IPS-NIHi7 (cell line): ENCODE data around the gene UNC5CL.
A peak's percentile ranks its signal among the peaks of the same experiment; 100 is the strongest.

Source experiments
- DNase-seq: peaks from one replicate; pipeline ENCODE4 v3.0.0; 2012; ENCODE audit warnings: mixed read lengths; ENCODE audit errors: extremely low spot score

UNC5CL gene, protein sequence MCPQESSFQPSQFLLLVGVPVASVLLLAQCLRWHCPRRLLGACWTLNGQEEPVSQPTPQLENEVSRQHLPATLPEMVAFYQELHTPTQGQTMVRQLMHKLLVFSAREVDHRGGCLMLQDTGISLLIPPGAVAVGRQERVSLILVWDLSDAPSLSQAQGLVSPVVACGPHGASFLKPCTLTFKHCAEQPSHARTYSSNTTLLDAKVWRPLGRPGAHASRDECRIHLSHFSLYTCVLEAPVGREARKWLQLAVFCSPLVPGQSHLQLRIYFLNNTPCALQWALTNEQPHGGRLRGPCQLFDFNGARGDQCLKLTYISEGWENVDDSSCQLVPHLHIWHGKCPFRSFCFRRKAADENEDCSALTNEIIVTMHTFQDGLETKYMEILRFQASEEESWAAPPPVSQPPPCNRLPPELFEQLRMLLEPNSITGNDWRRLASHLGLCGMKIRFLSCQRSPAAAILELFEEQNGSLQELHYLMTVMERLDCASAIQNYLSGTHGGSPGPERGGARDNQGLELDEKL

DNA sequence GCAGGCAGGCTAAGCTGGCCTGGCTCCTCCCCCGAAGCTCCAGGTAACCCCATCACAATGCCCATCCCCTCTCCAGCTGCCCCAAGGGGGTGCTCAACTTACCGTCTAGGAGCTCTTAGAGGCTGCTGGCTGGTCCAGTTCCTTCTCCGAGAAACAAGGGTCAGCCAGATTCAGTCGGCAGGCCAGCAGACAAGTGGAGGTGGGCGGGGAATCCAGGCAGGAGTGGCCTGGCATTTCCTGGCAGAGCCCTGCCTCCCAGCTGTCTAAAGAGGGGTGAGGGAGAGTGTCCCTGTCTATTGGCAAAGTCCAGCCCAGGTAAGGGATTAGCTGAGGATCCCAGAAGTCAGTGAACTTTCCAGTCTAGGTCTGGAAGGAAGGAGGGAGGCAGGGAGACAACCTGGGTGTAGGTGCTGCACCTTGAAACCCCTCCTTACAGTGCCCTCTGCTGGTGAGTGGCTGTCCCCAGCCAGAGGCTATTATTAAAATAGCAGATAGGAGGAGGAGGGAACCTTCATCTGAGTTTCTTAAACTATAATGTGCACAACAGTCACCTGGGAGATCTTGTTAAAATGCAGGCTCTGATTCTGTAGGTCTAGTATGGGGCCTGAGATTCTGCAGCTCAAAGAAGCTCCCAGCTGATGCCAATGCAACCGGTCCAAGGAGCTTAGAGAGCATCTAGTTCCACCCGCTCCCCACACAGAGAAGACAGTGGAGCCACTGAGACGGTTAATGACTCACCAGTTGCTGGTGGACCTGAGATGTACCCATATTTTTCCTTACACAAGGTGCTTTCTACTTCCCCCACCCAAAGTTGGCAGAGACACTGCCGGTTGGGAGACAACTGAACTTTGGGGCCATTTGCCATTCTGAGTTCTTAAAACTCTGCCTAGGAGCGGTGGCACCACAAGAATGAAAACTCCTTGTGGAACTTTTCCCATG lies at the start of gene UNC5CL:
UNC5CL (minus strand) TSS at position 162 of the 939 bp plus-strand sequence. CDS start 4,147 bp downstream, outside the sequence.
- DNase-seq = peak; percentile 88

DNA sequence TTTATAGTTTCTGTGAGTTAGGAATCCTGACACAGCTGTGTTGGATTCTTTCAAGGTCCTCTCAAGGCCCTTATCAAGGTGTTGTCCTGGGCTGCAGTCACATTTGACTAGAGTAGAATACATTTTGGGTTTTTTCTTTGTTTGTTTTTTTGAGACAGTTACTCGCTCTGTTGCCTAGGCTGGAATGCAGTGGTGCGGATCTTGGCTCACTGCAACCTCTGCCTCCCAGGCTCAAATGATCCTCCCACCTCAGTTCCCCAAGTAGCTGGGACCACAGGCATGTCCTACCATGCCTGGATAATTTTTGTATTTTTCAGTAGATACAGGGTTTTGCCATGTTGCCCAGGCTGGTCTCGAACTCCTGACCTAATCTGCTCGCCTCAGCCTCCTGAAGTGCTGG lies 49.4 kb upstream of the UNC5CL start:
- no peak for DNase-seq

DNA sequence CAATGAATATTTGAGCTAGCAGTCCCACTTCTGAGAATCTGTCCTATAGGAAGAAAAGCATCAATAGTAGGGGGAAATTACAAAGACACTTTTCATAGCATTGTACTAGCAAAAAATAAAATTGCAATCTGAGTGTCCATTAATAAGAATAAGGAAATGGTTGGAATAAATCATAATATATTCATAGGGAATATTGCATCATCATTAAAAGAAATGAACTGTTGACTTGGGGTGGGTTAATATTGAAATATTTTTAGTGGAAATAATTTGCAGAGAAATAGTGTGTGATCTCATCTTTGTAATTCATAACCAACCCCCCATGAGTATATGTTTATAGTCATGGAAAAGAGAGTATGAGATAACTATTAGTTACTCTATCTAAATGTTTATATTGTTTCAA lies 46.2 kb upstream of the UNC5CL start:
- DNase-seq = no peak

DNA sequence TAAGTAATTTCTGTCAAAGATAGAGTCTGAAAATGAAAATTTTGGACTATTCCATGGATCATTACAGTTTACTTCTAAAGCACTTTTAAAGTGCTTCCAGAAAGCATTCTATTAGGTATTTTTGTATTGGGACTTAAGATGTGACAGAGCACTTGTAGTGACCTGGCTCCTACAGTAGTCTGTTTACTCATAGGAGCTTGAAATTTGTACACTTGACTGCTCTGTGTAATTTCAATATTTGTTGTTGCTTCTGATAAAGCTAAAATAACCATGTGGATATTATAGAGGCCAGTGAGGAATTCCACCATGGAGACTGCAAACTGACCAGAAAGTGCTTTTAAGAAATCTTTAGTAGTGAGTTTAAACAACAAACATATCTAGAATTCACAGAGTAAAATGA lies 44.1 kb upstream of the UNC5CL start:
- DNase-seq = no peak

DNA sequence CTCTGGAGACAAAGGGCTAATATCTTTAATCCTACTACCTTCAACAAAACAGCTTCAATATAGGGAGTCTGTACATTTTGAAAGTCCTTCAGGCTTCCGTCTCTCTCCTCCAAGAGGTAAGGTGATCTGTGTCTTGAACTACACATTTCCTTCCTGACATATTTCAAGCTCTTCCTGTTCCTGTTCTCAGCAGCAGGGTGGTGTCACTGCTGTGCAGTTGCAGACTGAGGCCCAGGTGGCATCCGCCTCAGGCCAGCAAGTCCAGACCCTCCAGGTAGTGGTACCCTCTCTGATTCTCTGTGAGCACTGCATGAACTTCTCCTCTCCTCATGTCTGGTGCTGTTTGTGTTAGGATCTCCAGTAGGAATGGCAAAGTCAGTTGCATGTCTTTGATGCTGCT lies 41.6 kb upstream of the UNC5CL start:
- DNase-seq = no peak

DNA sequence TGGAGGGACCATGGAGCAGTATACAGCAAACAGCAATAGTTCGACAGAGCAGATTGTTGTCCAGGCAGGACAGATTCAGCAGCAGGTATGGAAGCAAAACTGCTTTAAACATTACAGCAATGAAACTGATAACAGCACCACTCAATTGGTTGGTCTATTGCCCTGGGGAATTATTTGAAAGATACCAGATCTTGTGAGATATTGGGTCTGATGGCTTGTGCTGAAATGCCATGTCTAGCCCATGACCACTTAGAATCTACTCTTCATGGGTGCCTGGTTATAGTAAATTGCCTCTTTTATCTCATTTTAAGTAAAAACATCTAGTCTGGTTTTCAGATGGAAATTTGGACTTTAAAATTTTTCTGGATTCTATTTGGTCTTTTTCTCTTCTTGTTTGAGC lies 40.1 kb upstream of the UNC5CL start:
- no peak for DNase-seq

DNA sequence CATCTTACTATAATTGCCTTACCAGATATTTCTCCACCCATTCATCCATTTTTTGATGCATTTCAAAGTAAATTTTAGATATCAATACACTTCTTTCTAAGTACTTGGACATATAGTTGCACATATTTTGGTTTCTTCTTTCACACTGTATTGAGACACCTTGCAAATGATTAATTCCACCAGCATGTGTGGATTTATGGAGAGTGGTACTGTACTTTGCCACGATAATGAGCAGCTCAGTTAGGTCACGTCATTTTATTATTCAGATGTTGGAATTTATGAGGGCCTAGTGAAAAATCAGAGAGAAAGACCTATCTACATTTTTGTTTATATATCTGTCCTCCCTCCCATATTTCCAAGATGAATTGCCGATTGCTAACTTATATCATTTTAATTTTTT lies 39.1 kb upstream of the UNC5CL start:
- no peak for DNase-seq

DNA sequence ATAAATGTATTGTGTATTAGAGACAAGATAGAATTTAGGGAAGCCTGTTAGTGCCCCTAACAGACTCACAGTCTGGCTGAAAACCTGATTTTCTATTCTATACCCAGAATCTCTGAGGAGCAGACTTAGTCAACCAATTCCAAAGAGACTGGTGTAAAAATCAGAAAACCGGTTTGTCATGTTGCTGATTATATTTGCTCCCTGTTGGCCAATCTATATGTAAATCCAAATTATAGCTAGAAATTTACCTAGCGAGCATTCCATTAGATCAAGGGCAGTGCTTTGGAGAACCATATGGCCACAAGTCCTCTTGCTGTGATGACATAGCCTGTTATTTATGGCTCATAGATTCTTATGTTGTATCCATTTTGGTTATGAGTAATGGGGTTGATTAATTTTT lies 38.5 kb upstream of the UNC5CL start:
- DNase-seq = no peak

DNA sequence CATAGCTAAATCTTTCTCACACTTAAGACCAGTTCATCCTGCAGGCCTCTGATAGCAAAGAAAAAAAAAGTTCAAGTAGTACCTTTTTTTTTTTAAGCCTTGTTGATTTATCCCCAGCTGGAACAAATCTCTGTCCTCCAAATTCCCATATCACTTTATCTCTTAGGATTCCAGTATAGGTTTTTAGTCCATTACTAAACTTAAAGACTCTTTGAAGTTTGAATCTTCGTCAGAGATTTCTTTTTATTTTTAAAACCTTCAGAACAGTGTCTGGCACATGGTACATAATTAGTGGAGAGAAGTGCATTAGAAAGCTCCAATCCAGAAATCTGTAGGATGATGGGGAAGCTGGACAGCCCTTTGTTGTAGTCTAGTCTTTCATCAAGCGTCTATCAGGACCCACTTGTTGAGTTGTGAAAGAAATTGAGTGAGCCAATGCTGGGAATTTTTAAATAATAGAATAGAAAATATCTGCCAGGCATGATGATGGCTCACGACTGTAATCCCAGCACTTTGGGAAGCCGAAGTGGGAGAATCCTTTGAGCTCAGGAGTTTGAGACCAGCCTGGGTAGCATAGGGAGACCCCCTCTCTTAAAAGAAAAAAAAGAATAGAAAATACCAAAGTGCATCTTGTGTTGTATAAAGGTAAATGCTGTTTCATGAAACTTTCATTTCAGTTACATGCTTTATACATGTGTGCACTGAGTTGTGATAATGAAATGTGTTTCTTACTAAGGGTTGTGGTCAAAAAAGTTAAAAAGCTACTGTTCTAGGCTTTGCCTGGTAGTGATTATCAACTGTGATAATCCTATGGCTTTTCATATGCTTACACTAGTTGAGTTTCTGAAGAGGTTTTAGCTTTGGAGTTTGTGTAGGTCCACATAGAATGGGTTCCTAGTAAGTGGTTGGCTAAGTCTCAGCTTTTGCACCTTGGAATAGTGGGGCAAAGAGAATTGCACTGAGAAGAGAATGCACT lies 36.9 kb upstream of the UNC5CL start:
- DNase-seq = no peak

DNA sequence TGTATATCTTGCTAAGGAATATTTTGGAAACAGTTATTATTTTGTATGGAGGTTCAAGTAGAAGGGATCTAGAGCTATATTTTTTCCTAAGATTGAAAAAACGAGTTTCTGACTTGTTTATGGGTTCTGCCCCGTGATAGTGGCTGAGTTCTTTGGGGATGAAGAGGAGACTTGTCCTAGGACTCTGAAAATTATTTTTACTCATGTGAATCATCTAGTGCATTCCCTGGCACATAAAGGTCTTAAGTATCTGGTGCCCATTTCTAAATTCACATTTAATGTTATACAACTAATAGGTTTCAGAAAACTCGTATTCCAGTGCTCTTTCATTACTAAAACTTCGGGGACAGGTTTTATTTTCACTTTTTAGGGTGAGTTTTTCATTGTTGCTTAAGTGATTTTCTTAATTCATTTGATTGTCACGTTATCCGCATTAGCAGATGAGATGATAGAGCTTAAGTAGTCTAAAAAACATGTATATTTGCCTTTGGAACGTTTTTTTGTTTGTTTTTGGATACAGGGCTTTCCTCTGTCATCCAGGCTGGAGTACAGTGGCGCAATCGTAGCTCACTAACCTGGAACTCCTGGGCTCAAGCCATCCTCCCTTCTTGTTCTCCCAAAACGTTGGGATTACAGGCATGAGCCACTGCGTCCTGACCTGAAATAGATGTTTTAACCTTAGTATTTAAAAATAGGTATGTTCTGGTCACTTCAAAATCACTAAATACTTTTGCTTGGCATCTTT lies 35.8 kb upstream of the UNC5CL start:
- no peak for DNase-seq

DNA sequence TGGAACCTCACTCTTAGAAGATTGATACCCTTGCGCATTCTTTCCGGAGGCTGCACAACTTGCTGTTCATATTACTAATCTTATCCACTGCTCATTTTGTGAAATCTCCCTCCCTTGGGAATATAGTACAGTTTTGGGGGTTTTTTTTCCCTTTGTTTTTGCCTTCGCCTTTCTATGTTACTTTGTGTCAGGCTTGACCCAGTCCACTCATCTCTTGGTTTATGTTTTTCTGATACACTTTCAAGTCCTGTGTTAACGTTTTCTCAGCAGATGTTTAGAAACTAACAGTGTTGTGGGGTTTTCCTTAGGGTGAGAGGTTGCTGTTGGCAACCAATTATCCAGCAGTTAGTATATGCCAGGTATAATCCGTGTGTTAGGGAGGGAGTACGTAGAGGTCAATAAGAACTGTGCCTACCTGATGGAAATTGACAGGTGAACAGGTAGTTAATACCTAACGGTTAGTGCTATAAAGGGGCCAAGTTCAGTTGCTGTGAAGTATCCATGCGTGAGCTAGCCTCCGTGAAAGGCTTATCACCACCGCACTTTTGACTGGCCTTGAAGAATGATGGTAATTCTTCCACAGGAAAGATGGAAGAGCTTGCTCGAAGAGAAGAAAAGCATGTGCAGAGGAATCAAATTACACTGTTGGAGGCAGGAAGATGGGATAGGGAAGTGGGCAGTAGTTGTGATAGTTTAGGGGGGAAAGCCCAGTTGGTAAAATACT lies 35.1 kb upstream of the UNC5CL start:
- DNase-seq = no peak

DNA sequence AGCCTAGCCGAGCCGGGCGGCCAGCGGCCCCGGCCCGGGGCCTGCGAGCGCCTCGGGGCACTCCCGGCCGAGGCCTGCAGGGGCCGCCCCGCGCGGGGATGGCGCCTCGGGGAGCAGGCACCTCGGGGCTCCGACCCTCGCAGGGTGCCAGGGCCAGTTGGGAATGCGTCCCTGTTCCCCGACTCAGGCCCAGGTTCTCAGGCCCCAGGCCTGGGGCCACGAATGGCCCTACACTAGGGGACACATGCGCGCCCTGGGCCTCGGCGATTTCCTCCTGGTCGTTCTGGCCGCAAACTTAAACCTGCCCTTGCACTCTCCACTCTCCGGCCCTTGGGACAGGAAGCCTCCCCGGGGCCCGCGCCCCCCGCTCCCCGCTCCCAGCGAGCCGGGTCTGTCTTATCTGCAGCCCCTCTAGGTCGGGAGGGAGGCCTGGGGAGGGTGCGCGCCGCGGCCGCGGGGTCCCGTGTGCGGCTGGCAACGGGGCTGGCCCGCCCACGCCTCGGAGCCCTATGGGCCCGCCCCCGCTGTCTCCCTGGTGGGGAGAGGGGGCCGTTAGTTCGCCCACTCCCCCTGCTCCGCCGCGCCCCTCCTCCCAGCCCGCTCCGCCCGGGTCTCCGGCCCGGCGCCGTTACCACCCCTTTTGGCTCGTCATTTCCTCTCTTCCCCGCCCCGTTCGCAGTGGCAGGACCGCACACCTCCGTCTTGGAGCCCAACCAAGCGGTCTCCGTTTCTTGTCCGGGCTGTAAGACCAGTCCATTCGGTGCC lies 34.4 kb upstream of the UNC5CL start:
- DNase-seq = peak; percentile 90

DNA sequence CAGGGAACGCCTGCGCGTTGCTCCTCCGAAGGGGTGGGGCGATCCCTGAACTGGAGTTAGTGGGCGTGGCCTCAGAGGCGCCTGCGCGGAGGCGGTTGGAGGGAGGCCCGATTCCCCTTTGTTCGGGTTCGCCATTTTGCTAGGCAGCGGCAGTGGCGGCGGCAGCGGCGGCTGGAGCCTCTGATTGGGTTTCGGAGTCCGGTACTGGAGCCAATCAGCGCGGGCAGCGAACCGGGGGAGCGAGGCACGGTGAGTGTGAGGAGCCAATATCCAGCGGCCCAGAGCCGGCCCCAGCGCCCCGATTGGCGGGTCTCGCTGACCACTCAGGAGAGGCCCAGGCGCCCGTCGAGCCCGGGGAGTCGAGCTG lies 33.8 kb upstream of the UNC5CL start, which contains the start of gene NFYA:
NFYA (plus strand) TSS at position 139 of the 367 bp plus-strand sequence. CDS start 6,116 bp downstream, outside the sequence.
- peak; percentile 94 for DNase-seq

DNA sequence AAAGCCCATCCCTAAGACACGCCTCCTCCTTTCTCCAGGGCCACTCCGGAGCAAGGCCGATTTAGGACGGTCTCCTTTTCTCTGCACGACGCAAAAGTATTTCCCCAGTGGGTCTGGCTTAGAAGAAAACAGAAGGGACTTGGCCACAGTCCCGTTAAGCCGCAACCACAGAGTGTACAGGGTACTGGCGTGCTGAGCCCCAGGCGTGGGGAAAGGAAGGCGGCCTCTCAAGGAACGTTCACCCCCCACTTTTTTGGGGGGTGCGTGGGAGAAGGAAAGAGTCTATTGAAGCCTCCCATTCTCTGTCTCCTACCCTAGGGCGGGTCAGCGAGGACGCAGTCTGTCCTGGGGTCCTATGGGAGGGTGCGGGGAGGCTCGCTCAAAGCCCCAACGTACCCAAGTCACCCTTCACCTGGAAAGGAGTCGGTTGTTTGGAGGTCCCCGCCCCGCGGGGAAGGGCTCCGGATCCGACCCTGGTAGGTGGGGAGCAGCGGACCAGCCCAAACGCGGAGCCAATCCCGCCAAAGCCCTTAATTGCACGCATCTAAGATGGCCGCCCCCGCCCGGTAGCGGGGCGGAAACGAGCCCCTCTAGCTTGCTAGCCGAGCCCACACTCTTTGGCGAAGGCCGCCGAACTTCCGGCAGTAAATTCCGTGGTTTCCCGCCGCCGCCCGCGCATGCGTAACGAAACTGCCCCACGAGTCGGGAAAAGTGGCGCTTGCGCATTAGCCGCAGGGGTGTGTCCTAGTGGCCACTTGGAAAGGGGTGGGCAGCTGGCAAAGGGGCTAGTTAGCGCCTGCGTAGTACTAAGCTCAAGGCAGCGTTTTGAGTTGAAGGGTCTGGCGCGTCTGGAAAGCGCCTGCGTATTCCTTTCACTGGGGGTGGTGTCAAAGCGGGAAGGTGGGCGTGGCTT lies 33.2 kb upstream of the UNC5CL start, which contains the start of gene OARD1:
OARD1 (minus strand) TSS at position 434 of the 913 bp plus-strand sequence. CDS start 722 bp downstream, outside the sequence.
- peak; percentile 88 for DNase-seq

DNA sequence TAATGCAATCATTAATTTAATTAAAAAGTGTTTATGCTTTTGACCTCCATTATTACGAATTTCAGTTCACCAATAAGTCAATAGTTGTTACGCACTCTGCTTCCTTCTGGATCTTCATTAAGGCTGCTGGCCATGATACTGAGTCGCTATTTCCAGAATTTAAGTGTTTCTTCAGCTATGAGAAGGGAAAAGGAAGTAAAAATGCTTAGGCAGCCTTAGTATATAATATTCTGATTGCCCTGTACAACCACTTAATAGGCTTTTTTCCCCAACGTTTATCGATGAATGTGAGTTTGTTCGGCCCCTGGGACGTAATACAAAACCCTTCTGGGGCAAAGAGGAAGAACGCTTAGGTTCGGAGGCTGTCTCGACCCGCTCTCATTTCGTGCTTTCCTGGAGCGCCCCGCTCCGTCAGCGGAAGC lies 32.5 kb upstream of the UNC5CL start:
- DNase-seq = peak; percentile 73

DNA sequence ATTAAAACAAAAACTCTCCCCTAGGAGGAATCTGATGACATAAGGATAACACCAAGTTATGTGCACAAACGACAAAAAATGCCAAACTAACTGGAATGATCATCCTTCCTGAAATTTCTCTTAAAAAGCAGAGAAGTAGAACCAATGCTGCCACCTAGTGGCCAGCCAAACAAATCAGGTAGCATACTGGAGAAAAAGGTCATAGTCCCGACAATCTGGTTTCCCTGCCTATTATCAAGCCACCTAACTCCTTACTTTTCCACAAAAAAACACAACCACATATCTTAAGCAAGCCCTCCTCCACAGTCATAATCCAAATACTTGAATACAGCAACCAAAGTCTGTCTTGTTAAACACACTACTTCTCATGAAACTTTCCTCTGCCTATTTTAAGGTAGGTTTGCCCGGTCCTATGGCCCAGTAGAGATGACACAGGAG lies 27.9 kb upstream of the UNC5CL start:
- DNase-seq = peak; percentile 51

DNA sequence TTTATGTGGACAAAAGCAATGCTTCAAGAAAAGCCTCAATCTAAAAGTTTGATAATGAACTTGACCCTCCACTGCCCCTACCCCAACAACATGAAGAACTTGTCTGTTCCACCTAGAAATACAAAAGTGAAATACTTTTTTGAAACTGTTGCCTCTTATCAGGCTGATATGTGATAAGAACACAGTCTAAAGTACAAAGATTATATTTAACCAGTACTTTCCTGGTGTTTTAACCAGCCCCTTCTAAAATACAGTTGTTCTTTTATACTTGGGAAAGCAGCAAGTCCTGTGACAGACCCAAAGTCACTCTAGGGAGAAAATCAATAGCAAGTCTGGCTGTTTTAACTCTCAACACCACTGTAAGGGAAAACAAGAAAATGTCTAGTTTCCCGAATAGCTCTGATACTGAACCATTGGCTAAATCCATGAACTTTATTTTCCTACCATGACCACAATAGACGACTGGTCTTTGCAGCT lies 26.6 kb upstream of the UNC5CL start:
- no peak for DNase-seq

DNA sequence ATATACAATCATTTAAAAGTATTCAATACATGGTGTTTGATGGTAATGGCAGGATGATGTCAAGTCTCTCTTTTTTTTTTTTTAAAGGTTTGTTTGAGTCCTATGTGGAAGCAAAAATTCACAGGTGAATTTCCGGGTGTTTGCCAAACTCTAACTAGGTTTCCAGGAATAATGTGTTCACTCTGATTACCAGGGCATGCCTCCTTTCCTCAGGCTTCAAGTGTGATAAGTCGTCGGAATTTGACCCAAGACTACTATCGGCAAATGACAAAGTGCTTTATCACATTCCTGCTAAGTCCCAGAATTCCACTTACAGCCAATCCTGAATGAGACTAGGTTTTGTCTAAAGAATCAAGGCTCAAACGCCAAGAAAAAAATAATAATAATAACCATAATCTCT lies 25.8 kb upstream of the UNC5CL start:
- no peak for DNase-seq
